HG03439 (cell line): ENCODE data around the gene IARS1.

Experiments
- ATAC-seq: cut with Tn5 transposase; IDR thresholded peaks from one replicate; pipeline ENCODE4 v1.9.1; 2021; ENCODE audit warnings: mild to moderate bottlenecking, moderate library complexity; ENCODE audit not compliant: unreplicated experiment

The IARS1 gene

DNA sequence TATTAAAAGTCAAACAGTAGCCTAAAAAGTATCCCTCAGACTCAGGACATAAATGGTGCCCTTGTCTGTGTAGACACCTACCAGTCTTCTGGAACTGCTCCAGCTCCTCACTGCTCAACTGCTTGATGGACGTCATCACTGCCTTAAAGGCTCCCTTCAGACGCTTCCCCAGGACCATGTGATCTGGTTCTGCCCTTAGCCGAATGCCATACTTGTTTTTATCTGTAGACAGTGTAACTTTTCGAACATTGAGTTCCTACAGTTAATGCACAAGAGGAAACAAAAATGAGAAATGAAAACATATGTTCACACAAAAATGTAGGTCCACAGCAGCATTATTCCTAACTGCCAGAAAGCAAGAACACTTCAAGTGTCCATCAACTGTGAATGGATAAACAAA, 46.2 kb downstream of the IARS1 start:
- no peak for ATAC-seq

DNA sequence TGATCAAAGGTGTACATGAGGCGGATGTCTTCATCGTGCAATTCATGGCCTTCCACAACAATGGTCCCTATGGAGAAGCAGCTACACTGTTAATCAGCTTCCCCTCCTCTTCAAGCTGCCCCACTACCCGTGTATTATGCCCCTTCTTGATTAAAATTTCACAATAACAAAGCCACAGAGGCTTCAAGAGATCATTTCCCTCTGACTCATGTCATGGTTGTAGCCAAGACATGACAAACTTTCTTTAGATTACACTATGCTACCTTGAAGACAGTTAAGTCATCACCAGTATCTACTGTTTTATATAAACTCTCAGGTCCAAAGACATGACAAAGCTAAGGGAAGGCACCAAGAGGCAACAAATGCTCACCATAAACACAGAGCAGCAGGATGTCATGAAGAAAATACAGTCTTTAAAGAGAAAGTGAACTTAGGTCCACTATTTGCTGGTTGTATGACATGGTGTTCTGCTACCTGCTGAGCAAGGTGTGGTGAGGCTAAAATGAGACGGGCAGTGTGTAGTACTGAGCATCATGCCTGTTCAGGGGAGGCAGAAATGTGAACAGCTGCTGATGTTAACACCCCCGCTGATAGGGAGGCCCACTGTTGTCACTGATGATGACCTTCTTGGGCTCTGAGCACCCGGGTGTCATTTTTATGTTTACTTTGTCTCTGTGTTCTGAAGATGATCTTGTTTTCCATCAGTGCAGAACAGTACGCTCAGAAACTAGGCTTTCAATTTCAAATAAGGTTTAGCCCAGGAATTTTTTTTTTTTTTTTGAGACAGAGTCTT, 48.3 kb downstream of the IARS1 start:
- no peak for ATAC-seq
